Epithelial cell of prostate (primary cell): ENCODE measurements around the gene HOXD4.

Source experiments
- DNase-seq: peaks from one replicate; pipeline ENCODE4 v3.0.0-alpha.2; 2011; ENCODE audit warnings: low read depth, low spot score
- H3K27ac ChIP-seq: fragments of 450-650 bp; 2 replicates; pipeline ENCODE4 v1.5.1; 2017; ENCODE audit warnings: mild to moderate bottlenecking

The HOXD4 gene

DNA sequence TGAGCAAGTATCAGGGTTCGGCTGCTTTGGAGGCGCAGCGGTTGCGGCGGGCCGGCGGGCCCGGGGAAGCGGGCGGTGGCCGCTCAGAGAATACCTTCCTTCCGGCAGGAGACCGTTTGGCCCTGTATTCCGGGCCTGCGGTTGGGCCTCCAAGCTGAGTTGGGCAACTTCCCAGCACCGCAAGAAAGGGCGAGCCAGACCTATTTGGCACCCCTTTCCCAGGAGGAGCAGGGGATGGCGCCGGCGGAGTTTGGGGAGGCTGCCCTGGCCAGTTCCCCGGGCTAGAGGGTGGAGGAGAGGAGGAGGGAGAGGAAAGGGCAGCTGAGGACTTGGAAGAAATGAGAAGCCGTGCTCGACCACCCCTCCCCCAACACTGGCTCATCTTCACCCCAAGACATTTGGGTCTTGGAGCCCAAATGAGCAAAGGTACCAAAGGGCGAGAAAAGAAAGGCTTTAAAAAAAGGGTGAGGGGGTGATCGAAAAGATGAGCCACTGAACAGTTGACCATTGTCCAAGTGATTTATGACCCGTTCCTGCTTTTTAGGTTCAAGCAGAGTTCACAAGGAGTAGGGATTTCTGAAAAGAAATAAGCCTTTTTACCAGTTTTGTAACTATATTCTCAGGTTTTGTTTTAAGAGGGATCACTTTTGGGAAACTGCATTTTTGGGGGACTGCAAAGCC lies 14.2 kb downstream of the HOXD4 start:
- no peak overlapping the region for H3K27ac ChIP-seq
- no peak for DNase-seq

- H3K27ac ChIP-seq = no peak overlapping the region
- no peak for DNase-seq
These were observed 14.9 kb downstream of the HOXD4 start for GRCh38 chr2:176166272-176166671.

- no peak for DNase-seq
- no peak overlapping the region for H3K27ac ChIP-seq
These were observed 16.0 kb downstream of the HOXD4 start for GRCh38 chr2:176167398-176167797.

- no peak for DNase-seq
- no peak overlapping the region for H3K27ac ChIP-seq
These were observed 17.8 kb downstream of the HOXD4 start for GRCh38 chr2:176169181-176169580.

GRCh38 chr2:176169711-176170110 lies 18.4 kb downstream of the HOXD4 start:
- DNase-seq = no peak
- H3K27ac ChIP-seq = no peak overlapping the region

GRCh38 chr2:176170602-176171305 lies 19.4 kb downstream of the HOXD4 start:
- DNase-seq = no peak
- H3K27ac ChIP-seq = no peak overlapping the region

- H3K27ac ChIP-seq = no peak overlapping the region
- DNase-seq = no peak
These were observed 20.1 kb downstream of the HOXD4 start for GRCh38 chr2:176171351-176172006.

GRCh38 chr2:176172007-176172894 lies 20.9 kb downstream of the HOXD4 start:
- no peak for DNase-seq
- no peak overlapping the region for H3K27ac ChIP-seq

GRCh38 chr2:176172895-176173566 lies 21.7 kb downstream of the HOXD4 start:
- DNase-seq = no peak
- H3K27ac ChIP-seq = no peak overlapping the region

DNA sequence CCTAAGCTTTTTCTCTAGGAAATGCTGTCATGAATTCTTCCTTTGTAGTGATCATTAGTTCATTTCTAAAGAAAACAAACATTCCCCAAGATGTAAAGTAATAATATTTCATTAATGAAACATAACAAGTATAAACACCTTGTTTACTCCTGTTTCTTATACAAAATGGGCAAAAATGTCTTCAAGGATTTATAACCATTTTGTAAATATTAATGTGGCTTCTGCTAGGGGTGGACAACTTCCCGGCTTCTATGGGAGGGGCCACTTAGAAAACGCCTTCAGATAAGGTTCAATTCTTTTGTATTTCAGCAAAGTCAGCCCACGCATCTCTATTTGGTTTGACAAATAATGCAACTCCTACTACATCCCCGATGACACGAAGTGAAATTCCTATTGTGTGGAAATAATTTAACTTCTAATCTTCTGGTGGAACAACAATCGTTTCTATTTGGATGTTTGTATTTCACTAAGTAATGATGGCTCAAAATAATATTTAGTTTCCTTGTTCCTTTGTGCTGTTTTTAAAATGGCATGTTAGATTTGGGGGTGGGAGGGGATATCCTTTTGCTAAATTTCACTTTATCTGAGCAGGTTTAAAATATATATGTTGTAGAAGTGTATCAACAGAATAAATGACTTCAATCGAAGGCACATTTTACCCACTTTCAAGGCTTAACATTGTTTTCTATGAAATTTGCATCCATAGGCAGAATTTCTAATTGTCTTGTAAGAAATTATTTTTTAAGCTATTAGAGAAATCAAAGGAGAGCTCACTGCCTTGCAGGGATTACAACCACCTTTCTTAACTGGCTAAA lies 22.4 kb downstream of the HOXD4 start:
- H3K27ac ChIP-seq = no peak overlapping the region
- no peak for DNase-seq

GRCh38 chr2:176174382-176174823 lies 23.1 kb downstream of the HOXD4 start:
- H3K27ac ChIP-seq = no peak overlapping the region
- DNase-seq = no peak

DNA sequence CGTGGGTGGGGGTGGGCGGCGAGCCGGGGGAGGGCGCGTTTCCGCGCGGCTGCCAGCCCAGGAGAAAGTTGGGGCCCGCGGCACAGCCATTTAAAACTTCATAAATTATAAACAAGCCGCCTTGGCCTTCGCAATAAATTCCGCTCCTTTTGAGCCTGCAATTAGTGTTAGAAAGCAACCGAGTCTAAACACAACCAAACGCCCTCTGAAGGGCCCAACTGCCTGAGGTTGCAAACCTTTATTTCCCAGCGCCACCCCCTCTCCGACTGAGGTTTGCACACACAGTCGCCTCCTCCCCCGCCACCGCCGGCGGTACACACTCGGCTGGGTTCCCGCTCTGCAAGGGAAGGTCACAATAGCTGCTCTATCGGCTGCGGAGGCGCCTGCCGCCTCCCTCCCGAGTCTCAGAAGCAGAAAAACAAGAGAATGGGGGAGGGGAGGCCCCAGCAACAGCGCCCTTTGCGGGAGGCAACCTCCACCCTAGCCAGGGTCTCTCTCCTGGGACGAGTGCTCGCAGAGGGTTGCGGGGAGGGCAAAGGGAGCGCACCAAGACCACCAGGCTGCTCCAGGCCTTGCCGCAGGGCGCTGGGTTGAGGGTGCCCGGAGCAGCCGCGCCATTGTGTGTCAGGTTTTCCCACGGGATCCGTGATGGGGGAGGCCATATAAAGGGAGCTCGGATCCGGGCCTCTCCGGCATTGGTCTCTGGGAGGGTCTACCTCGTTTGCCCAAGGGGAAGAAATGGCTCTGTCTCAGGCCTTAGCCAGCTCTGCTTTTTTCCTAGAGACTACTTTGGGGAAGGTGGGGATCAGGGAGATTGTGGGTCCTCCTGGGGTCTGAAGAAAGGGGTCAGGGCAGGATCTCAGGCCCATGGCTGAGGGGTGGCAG lies 23.7 kb downstream of the HOXD4 start:
- no peak overlapping the region for H3K27ac ChIP-seq
- DNase-seq = no peak

DNA sequence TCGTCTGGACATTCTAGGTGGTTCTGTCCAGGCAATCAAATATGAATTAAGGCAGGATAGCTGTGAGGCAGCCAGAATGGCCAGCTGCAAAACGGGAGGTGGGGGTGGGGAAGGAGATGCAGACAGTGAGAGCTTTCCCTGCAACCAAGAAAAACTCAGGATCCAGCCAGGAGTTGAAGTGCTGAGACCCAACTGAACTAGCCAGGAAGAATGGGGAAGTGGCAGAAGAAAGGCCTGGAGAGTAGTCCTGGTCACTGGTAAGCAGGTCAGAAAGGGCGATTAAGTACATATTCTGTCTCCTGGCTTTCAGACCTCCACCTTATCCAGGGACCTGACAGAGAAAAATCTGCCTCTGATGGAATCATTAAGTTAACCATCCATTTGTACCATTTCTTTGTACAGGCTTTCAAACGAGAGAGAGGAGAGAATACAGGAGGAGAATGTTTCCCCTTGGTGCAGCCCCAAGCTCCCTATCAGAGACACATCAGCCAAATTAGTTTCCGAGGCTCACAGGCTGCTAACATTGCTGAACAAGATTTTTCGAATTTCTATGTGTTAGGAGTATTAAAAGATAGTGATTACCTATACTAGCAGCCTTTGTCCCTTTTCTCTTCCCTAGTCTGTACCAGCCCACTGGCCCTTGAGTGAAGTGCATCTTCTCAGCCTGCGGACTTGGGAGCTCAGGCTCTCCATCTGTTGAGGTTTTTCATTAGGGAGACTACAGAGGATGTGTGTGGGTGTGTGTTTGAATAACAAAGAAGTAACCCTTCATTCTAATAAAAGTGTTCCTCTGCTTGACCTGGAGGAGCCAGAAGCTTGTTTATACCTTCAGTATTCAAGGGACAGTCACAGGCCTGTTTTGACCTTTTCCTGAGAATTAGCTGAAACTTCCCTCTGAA lies 24.6 kb downstream of the HOXD4 start:
- H3K27ac ChIP-seq = no peak overlapping the region
- DNase-seq = no peak

- no peak overlapping the region for H3K27ac ChIP-seq
- DNase-seq = no peak
These were observed 26.3 kb downstream of the HOXD4 start for GRCh38 chr2:176177580-176178037.

GRCh38 chr2:176178038-176178756 lies 26.8 kb downstream of the HOXD4 start:
- no peak overlapping the region for H3K27ac ChIP-seq
- DNase-seq = peak; percentile 53

DNA sequence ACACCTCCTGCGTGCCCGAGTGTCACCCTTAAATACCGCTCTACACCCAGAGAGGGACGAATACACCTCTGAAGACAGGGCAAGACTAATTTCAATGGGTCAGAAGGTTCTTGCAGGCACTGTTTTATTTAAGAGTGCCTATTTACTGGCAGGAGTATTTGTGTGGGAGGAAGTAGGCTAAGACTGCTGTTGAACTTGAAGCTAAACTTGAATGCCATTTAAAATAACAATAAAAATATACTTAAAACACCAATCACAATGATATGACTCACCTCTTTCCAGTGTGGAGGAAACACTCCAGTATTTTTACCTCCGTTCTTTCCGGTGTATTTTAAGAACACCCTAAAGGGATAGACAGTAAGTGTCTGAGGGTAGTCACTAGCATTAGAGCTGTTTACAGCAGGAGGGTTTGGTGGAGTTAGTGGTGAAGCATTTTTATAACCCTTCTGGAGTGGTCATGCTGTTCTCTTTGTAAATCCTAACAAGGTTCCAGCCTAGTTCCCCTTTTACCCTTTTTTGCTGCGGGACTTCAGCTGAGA lies 27.5 kb downstream of the HOXD4 start:
- no peak for DNase-seq
- no peak overlapping the region for H3K27ac ChIP-seq
